Endometrial microvascular endothelial cells (primary cell): ENCODE data around the gene UBE2G2. TPM values are rescaled to one million over a fixed set of nuclear protein-coding genes. Genes with fewer than 3 reads are reported as not detected.

ENCODE experiments used
- in situ Hi-C: cut with HindIII; loops from 2 replicates; pipeline ENCODE4 v1.10.0; 2017; ENCODE audit warnings: low sequenced_read_pairs, low pct_unique_long_range_greater_than_20kb; ENCODE audit errors: inconsistent ontology term
- total RNA-seq: library from RNA; depleted of rRNA; stranded (reverse); fragments of >200 nt; gene quantifications from one replicate; pipeline ENCODE4 v1.2.3, GENCODE V29; 2015; ENCODE audit errors: inconsistent ontology term

UBE2G2 gene, protein sequence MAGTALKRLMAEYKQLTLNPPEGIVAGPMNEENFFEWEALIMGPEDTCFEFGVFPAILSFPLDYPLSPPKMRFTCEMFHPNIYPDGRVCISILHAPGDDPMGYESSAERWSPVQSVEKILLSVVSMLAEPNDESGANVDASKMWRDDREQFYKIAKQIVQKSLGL
- 102 TPM for total RNA-seq

- in situ Hi-C loops, result no loop called here
Measured at GRCh38 chr21:44801468-44802395, at the start of gene UBE2G2. Gene UBE2G2, minus strand, starts transcription at chr21:44801820. Its CDS starts 72 bp downstream, at chr21:44801748.

GRCh38 chr21:44850905-44851657 lies 49.5 kb upstream of the UBE2G2 start:
- in situ Hi-C loops, result no loop called here

- in situ Hi-C loops, result no loop called here
Measured at GRCh38 chr21:44850208-44850800, 48.7 kb upstream of the UBE2G2 start.

- in situ Hi-C loops, result no loop called here
Measured at GRCh38 chr21:44849616-44850130, 48.1 kb upstream of the UBE2G2 start.

DNA sequence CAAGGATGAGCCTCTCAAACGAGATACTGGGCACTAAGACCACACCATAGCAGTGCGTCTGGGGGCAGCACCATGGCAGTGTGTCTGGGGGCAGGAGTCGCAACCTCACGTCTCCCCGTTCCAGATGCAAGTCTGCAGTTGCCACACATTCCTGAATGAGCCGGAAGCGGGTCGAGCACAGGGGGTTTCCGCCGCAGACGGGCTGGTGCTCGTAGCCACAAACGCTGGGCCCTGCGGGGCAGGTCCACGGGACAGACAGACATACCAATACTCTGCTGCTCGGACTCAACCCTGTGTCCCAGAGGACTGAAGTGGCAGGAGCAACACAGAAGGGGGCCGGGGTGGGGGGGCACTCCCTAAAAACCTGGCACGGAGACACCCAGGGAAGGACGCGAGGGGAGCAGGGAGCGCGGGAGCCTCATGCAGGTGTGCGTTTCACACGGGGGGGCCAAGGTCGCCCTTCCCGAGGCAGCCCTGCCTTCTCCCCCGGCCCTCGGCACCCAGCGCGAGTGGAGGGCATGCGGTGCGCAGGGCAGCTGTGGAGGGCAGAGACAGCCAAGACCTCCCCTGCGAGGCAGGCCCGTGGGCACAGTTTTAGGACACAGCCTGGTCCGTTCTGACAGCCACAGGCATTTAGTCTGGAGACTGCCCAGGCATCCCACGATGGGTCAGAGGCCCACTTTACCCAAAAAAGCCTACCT lies 47.4 kb upstream of the UBE2G2 start:
- in situ Hi-C loops, result no loop called here

DNA sequence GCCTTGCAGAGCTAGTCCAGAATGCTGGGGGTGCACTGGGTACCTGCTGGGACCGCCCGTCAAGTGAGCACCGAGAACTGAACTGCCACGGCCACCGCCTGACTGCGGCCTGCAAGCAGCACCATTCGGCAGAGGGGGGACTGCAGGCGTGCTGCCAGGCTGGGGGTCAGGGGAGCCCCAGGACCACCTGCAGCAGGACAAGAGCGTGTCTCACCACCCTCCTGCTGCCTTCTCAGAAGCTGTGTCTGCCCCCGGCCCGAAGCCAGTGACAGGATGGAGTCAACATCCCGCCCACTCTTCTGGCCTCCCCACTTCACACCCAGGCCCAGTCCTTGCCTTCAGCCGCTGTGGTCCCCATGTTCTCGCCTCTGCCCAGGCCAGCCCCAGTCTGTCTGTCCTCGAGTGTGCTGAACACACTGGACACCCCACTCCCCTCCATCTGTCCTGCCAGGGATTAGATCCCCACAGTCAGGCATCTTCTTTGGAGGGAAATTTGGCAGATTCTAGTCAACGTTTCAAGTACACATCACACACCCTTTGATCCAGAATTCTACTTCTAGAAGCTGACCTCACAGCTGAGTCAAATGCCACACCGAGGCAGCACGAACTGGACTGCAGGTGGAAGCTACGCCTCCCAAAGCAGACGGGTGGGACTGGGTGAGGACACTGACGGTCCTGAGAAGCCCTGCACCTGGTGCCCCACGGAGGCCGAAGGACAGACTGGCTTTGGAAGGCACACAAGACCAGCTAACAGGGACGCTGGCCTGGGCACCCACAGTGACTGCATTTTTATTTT lies 45.8 kb upstream of the UBE2G2 start:
- in situ Hi-C loops, result no loop called here

DNA sequence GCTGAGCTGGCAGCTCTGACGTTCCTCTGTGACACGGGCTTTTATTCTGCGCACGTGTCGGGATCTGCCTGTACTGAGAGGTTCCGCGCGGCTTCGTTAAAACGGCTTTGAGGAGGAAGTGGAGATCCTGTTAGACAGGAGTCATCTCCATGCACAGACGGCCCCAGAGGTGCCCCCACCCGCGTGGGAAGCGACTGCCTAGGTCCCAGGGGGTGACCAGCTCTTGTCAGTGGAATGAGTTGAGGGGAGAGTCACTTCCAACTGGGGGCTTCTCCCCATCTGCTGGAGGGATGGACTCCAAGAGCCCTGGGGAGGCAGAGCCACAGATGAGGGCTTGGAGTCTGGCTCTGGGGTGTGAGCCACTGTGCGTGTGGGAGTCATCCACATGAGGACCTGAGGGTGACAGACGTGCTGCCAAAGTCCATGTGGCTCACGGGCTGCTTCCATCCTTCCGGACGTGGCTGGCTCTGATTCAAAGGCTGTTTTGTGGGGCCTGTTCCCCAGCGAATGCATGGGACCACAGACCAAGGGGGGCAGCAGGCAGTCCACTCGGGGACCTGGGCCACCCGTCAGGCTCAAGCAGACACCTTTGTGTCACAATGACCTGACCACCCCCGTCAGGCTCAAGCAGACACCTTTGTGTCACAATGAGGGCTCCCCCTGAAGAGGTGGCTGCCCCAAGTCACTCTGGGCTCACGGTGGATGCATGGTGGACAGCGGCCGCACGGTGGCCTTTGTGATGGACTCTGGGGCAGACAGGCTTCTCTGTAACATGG lies 45.1 kb upstream of the UBE2G2 start:
- in situ Hi-C loops, result no loop called here

GRCh38 chr21:44846224-44846484 lies 44.5 kb upstream of the UBE2G2 start:
- in situ Hi-C loops, result no loop called here

GRCh38 chr21:44845418-44846223 lies 44.0 kb upstream of the UBE2G2 start:
- in situ Hi-C loops, result no loop called here

GRCh38 chr21:44844256-44844655 lies 42.6 kb upstream of the UBE2G2 start:
- in situ Hi-C loops, result no loop called here

DNA sequence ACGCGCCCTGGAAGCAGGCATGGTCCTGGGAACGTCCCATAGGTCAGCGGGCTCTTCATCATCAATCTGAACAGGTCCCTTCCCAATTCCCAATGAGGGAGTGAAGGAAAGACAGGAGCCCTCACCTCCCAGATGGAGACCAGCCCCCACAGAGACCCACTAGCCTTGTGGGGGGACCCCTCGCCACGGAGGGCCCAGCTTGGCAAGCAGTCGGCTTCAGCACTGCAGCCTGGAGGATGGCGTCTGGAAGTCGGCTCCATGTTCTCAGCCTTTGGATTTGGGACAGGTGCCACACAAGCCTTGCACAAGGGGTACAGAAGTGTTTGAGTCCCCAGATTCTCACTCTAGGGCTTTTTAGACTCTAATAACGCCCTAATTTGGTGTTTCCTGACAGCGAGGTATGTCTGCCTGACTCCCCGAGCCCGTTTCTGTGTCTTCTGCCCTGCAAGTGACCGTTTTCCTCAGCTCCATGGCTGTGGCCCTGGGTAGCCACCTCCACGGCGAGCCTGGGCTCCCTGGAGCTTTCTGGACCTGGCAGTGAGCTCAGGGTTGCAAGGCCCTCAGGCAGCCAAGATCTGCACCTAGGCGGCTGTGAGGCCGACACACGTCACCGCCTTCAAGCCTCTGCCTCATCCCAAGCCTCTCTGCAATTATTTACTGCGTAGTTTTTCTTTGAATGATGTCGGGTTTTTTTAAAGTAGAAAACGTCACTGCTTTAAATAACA lies 41.3 kb upstream of the UBE2G2 start:
- in situ Hi-C loops, result no loop called here

GRCh38 chr21:44842087-44842486 lies 40.5 kb upstream of the UBE2G2 start:
- in situ Hi-C loops, result no loop called here

DNA sequence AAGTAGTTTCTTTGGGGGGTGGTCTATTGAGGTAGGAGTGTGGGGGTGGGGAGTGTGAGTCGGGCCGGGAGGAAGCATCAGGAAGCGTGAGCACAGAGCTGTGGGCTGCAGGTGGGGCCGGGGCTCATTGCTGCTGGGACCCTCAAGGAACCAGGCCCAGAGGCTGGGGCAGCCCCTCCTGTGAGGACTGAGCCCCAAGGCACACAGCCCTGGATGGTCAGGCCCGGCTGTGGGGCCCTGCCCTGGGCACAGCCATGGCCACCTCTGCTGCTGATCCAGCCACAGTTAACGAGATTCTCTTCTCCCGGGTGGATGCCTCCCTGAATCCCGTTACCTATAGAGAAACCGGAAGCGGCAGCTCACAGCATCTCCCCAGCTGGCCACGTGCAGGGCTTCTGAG lies 39.2 kb upstream of the UBE2G2 start:
- in situ Hi-C loops, result no loop called here

GRCh38 chr21:44838951-44839350 lies 37.3 kb upstream of the UBE2G2 start:
- in situ Hi-C loops, result no loop called here

- in situ Hi-C loops, result no loop called here
Measured at GRCh38 chr21:44838039-44838895, 36.6 kb upstream of the UBE2G2 start.
